H1 (cell line): ENCODE data around the gene ARHGEF10L. TPM values are rescaled to one million over a fixed set of nuclear protein-coding genes. Genes with fewer than 3 reads are reported as not detected.

Experiments used
- CTCF ChIA-PET: fragments of 300-600 bp; sonication (Branson Sonifier 250); formaldehyde crosslinking; loops from one replicate; lab custom pipeline; 2021; ENCODE audit not compliant: partially characterized antibody; lab: Charles Lee
- POLR2A ChIA-PET: fragments of 300-600 bp; sonication (Branson Sonifier 250); formaldehyde crosslinking; loops from one replicate; lab custom pipeline; 2021; ENCODE audit warnings: inconsistent platforms; ENCODE audit not compliant: partially characterized antibody; lab: Charles Lee
- DNase-seq, 2 experiments: peaks; one replicate each; pipeline versions ENCODE4 v3.0.0 to v3.0.0-alpha.2; 2010 to 2022; ENCODE audit warnings: low spot score in 2 of 2, low read depth in 1 of 2, mixed read lengths in 1 of 2
- FAIRE-seq: peaks from 2 replicates; lab custom pipeline; 2011; peaks lifted over from hg19 to GRCh38; lab: Jason Lieb, UNC
- H2AFZ ChIP-seq: 2 replicates; pipeline ENCODE4 v1.8.1; 2012; ENCODE audit warnings: low read length, inconsistent platforms
- H2AK5ac ChIP-seq: 2 replicates; pipeline ENCODE4 v1.6.1; 2013; ENCODE audit warnings: low read depth, low read length
- H2BK120ac ChIP-seq: replicated peaks from 2 replicates; pipeline ENCODE3; 2013; ENCODE audit warnings: low read depth, low read length, inconsistent platforms
- H2BK12ac ChIP-seq: 2 replicates; pipeline ENCODE4 v1.6.1; 2013; ENCODE audit warnings: low read depth, low read length
- H2BK15ac ChIP-seq: 2 replicates; pipeline ENCODE4 v1.6.1; 2013; ENCODE audit warnings: low read length
- H2BK20ac ChIP-seq: 2 replicates; pipeline ENCODE4 v1.6.1; 2013; ENCODE audit warnings: low read length
- H2BK5ac ChIP-seq: 2 replicates; pipeline ENCODE4 v1.6.1; 2013; ENCODE audit warnings: low read depth, low read length
- H3K14ac ChIP-seq: 2 replicates; pipeline ENCODE4 v1.6.1; 2013; ENCODE audit warnings: inconsistent platforms; ENCODE audit not compliant: insufficient read length
- H3K18ac ChIP-seq: 2 replicates; pipeline ENCODE4 v1.6.1; 2013; ENCODE audit warnings: low read length; ENCODE audit errors: extremely low read depth
- H3K23ac ChIP-seq: 2 replicates; pipeline ENCODE4 v1.6.1; 2013; ENCODE audit warnings: inconsistent platforms; ENCODE audit not compliant: insufficient read length
- H3K23me2 ChIP-seq: 2 replicates; pipeline ENCODE4 v1.6.1; 2013; ENCODE audit warnings: low read depth, low read length
- H3K27ac ChIP-seq: 2 replicates; pipeline ENCODE4 v1.6.1; 2011; ENCODE audit warnings: low read depth, low read length, inconsistent platforms
- H3K27me3 ChIP-seq, 4 experiments: replicated peaks in 1 of 4; 1 replicate in 1 of 4; 2 replicates in 3 of 4; pipeline versions ENCODE4 v1.6.1 to v1.8.1; 2011 to 2013; ENCODE audit warnings: low read length in 3 of 4, mild to moderate bottlenecking in 3 of 4, inconsistent platforms in 2 of 4, mixed read lengths in 2 of 4, moderate library complexity in 1 of 4; ENCODE audit not compliant: control insufficient read depth in 3 of 4, insufficient read depth in 3 of 4; ENCODE audit errors: extremely low read depth in 1 of 4
- H3K36me3 ChIP-seq, 4 experiments: 2 replicates each; pipeline versions ENCODE4 v1.6.1 to v1.8.1; 2011 to 2013; ENCODE audit warnings: mild to moderate bottlenecking in 4 of 4, low read length in 3 of 4, moderate library complexity in 2 of 4, control low read depth in 1 of 4, inconsistent platforms in 1 of 4; ENCODE audit not compliant: insufficient read depth in 4 of 4, control insufficient read depth in 2 of 4
- H3K4ac ChIP-seq: replicated peaks from 2 replicates; pipeline ENCODE3; 2013; ENCODE audit warnings: low read length, low read depth, mixed read lengths, inconsistent platforms; ENCODE audit not compliant: insufficient read length
- H3K4me1 ChIP-seq, 4 experiments: replicated peaks in 1 of 4; 1 replicate in 1 of 4; 2 replicates in 3 of 4; pipeline versions ENCODE4 v1.6.1 to v1.8.1; 2011 to 2013; ENCODE audit warnings: low read length in 3 of 4, inconsistent platforms in 2 of 4, mixed read lengths in 1 of 4; ENCODE audit not compliant: insufficient read depth in 4 of 4, control insufficient read depth in 3 of 4
- H3K4me2 ChIP-seq, 2 experiments: 2 replicates each; pipeline versions ENCODE4 v1.6.1 to v1.8.1; 2011 to 2013; ENCODE audit warnings: low read depth in 2 of 2, low read length in 2 of 2, control low read depth in 1 of 2, inconsistent platforms in 1 of 2, mild to moderate bottlenecking in 1 of 2; ENCODE audit not compliant: insufficient read depth in 1 of 2
- H3K4me3 ChIP-seq, 4 experiments: fragments of 200-600, 300-600 bp in 1 of 4; sonication (generic), shearing (Covaris generic), sonication (Bioruptor Twin) in 1 of 4; 2 replicates each; pipeline versions ENCODE4 v1.5.1 to v1.8.1; 2011 to 2016; ENCODE audit warnings: low read length in 4 of 4, low read depth in 3 of 4, control low read depth in 2 of 4, inconsistent platforms in 2 of 4, mild to moderate bottlenecking in 2 of 4, mixed read lengths in 1 of 4, moderate library complexity in 1 of 4; ENCODE audit not compliant: insufficient read depth in 2 of 4; ENCODE audit errors: extremely low read depth in 1 of 4
- H3K56ac ChIP-seq: replicated peaks from 2 replicates; pipeline ENCODE3; 2013; ENCODE audit warnings: low read depth, mild to moderate bottlenecking, mixed read lengths, low read length, inconsistent platforms; ENCODE audit not compliant: insufficient read length
- H3K79me1 ChIP-seq: 2 replicates; pipeline ENCODE4 v1.6.1; 2013; ENCODE audit warnings: low read depth, low read length, control low read depth
- H3K79me2 ChIP-seq, 2 experiments: 2 replicates each; pipeline versions ENCODE4 v1.6.1 to v1.8.1; 2012 to 2013; ENCODE audit warnings: low read length in 2 of 2, mild to moderate bottlenecking in 2 of 2, inconsistent platforms in 1 of 2; ENCODE audit not compliant: insufficient read depth in 2 of 2, control insufficient read depth in 1 of 2
- H3K9ac ChIP-seq, 4 experiments: replicated peaks in 1 of 4; 1 replicate in 1 of 4; 2 replicates in 3 of 4; pipeline versions ENCODE4 v1.6.1 to v1.8.1; 2011 to 2013; ENCODE audit warnings: low read depth in 3 of 4, low read length in 3 of 4, control low read depth in 2 of 4, mild to moderate bottlenecking in 2 of 4, moderate library complexity in 2 of 4, inconsistent platforms in 1 of 4; ENCODE audit errors: extremely low read depth in 1 of 4
- H3K9me3 ChIP-seq, 2 experiments: 2 replicates each; pipeline versions ENCODE4 v1.6.1 to v1.8.1; 2012 to 2013; ENCODE audit warnings: mild to moderate bottlenecking in 2 of 2, moderate library complexity in 2 of 2, control low read depth in 1 of 2, inconsistent platforms in 1 of 2, low read depth in 1 of 2, low read length in 1 of 2, mixed read lengths in 1 of 2; ENCODE audit not compliant: insufficient read depth in 2 of 2
- H4K20me1 ChIP-seq, 2 experiments: replicated peaks in 1 of 2; 2 replicates each; pipeline versions ENCODE3 to v1.8.1; 2011 to 2013; ENCODE audit warnings: inconsistent platforms in 2 of 2, low read length in 2 of 2, mild to moderate bottlenecking in 1 of 2; ENCODE audit not compliant: insufficient read depth in 2 of 2, control insufficient read depth in 1 of 2
- H4K5ac ChIP-seq: 2 replicates; pipeline ENCODE4 v1.6.1; 2013; ENCODE audit warnings: low read length, low read depth, mixed read lengths, inconsistent platforms; ENCODE audit not compliant: insufficient read length
- H4K8ac ChIP-seq: 2 replicates; pipeline ENCODE4 v1.8.0; 2013; ENCODE audit warnings: mild to moderate bottlenecking, moderate library complexity, low read length, inconsistent platforms; ENCODE audit not compliant: insufficient read depth; ENCODE audit errors: extremely low read depth
- H4K91ac ChIP-seq: replicated peaks from 2 replicates; pipeline ENCODE3; 2013; ENCODE audit warnings: low read length, mixed read lengths, inconsistent platforms; ENCODE audit not compliant: insufficient read length
- BCL11A ChIP-seq, 2 experiments: IDR thresholded peaks; one replicate each; pipeline ENCODE4 v1.6.1; 2011; ENCODE audit warnings: low read depth in 2 of 2, low read length in 2 of 2, mild to moderate bottlenecking in 2 of 2
- RAD21 ChIP-seq, 2 experiments: IDR thresholded peaks in 1 of 2; conservative IDR thresholded peaks in 1 of 2; 2 replicates each; pipeline ENCODE4 v1.6.1; 2011; ENCODE audit warnings: low read depth in 2 of 2, low read length in 2 of 2, improper control_type of control experiment in 1 of 2, inconsistent platforms in 1 of 2, mild to moderate bottlenecking in 1 of 2, moderate library complexity in 1 of 2
- SP2 ChIP-seq: IDR thresholded peaks from 2 replicates; pipeline ENCODE4 v1.6.1; 2012; ENCODE audit warnings: mild to moderate bottlenecking, low read length, inconsistent platforms
- SUZ12 ChIP-seq: fragments of 200-600 bp; sonication (generic); IDR thresholded peaks from 2 replicates; pipeline ENCODE4 v1.6.1; 2012; ENCODE audit warnings: mild to moderate bottlenecking, inconsistent platforms, low read length, moderate library complexity, mixed read lengths
- TAF1 ChIP-seq: IDR thresholded peaks from 2 replicates; pipeline ENCODE4 v1.6.1; 2011; ENCODE audit warnings: mild to moderate bottlenecking, low read depth, low read length
- TAF7 ChIP-seq: optimal IDR thresholded peaks from 2 replicates; pipeline ENCODE3; 2011; ENCODE audit warnings: low read depth, mild to moderate bottlenecking, inconsistent platforms, low read length, moderate library complexity, borderline replicate concordance
- TCF12 ChIP-seq: IDR thresholded peaks from 2 replicates; pipeline ENCODE4 v1.6.1; 2011; ENCODE audit warnings: low read depth, mild to moderate bottlenecking, low read length
- YY1 ChIP-seq: IDR thresholded peaks from 2 replicates; pipeline ENCODE4 v1.6.1; 2011; ENCODE audit warnings: low read depth, mild to moderate bottlenecking, low read length
- WGBS, 2 experiments: shearing (Covaris generic) in 1 of 2; methylation state at CpG; one replicate each; pipeline versions ENCODE4 v1.1.6 to v1.1.7; 2013 to 2015; ENCODE audit warnings: low lambda C conversion rate in 2 of 2, mixed read lengths in 2 of 2, inconsistent platforms in 1 of 2, low coverage in 1 of 2, missing lambda C conversion rate in 1 of 2; ENCODE audit not compliant: insufficient replicate concordance in 2 of 2, insufficient coverage in 1 of 2, insufficient read length in 1 of 2; ENCODE audit errors: extremely low coverage in 1 of 2, missing lambda C conversion rate in 1 of 2; 5-methylcytosine and 5-hydroxymethylcytosine counted together
- polyA plus RNA-seq, 7 experiments: library from polyadenylated mRNA; depleted of rRNA in 3 of 7; stranded (reverse) in 5 of 7; unstranded in 2 of 7; fragments of >200 nt in 5 of 7; fragments of 200-250 nt in 2 of 7; gene quantifications; 1 replicate in 5 of 7; 2 replicates in 1 of 7; 4 replicates in 1 of 7; pipeline versions ENCODE4 v1.2.1 to v1.2.3, GENCODE V29; 2011 to 2013; ENCODE audit warnings: missing spikeins in 2 of 7, mixed read lengths in 2 of 7
- total RNA-seq: library from RNA; stranded (reverse); fragmentation: NEBNext Ultra II Directional; extraction: Animal tissue kit (Norgen Biotek cat#: 25700); gene quantifications from 2 replicates; pipeline ENCODE4 v1.2.1, GENCODE V29; 2021
- TF ChIP-seq, protein P1 (sequence below): IDR thresholded peaks from 2 replicates; pipeline ENCODE4 v1.6.1; 2012; ENCODE audit warnings: inconsistent platforms
- TF ChIP-seq, protein P2 (sequence below): IDR thresholded peaks from 2 replicates; pipeline ENCODE4 v1.6.1; 2011; ENCODE audit warnings: low read length, improper control_type of control experiment
- TF ChIP-seq, protein P3 (sequence below): IDR thresholded peaks from 2 replicates; pipeline ENCODE4 v1.6.1; 2011; ENCODE audit warnings: low read depth, mild to moderate bottlenecking, low read length; ENCODE audit not compliant: insufficient read depth

Gene ARHGEF10L
- total and polyA plus RNA-seq, 2 of the 8 experiments (the other 6 are each of a cell fraction or from before 2014, with no cell fraction given), result 33.6 to 39.6 TPM

DNA sequence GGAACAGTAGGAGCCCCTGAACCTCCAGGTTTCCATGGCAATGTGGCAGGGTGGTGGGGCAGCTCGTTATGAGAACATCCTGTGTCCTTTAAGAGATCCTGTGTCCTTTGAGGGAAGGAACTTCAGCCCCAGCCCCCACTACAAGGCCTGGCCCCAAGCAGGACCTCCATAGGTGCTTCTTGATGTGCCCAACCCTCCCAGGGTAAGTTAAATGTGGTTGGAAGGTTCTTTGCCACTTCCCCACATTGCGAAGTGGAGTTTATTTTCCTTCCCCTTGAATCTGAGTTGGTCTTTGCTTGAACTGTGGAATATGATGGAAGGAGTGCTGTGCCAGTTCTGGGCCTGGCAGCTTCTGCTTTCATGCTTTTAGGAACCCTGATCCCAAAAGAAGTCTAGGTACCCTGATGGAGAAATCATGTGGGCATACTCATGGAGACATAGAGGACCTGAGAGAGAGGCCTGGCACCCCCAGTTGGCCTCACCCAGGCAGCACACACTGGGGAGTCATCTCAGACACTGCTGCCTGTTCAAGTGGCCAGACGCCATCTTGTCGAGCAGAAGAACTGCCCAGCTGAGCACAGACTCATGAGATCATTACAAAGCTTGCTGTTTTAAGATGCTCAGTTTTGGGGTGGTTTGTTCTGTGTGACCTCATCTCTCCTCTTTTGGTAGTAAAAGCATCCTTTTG is 171.5 kb downstream of the ARHGEF10L start:
- Histone ChIP-seq H4K8ac (no peak overlapping the region), H3K23me2 (no peaks in the 10 kb centered on the region), H2BK20ac (no peak overlapping the region)
- TF ChIP-seq YY1 (no peak), SUZ12 (no peak), TAF7 (no peak), BCL11A (IDR thresholded peaks at IDR 0.05; ENCODE audit: low read depth in 2 of 2, low read length in 2 of 2) (no peak), TCF12 (no peak), SP2 (no peak), RAD21 (IDR thresholded peaks at IDR 0.05 in 1 of 2, conservative IDR thresholded peaks at IDR 0.05 in 1 of 2; ENCODE audit: low read depth in 2 of 2, low read length in 2 of 2) (no peak), TAF1 (no peak)
- TF ChIP-seq, protein P1, sequence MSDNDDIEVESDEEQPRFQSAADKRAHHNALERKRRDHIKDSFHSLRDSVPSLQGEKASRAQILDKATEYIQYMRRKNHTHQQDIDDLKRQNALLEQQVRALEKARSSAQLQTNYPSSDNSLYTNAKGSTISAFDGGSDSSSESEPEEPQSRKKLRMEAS, result no peak
- TF ChIP-seq, protein P2, sequence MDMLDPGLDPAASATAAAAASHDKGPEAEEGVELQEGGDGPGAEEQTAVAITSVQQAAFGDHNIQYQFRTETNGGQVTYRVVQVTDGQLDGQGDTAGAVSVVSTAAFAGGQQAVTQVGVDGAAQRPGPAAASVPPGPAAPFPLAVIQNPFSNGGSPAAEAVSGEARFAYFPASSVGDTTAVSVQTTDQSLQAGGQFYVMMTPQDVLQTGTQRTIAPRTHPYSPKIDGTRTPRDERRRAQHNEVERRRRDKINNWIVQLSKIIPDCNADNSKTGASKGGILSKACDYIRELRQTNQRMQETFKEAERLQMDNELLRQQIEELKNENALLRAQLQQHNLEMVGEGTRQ, result no peak
- TF ChIP-seq, protein P3, sequence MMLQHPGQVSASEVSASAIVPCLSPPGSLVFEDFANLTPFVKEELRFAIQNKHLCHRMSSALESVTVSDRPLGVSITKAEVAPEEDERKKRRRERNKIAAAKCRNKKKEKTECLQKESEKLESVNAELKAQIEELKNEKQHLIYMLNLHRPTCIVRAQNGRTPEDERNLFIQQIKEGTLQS, result no peak
- TF ChIP-seq, all 59 proteins: peak for 0
- no peak for DNase-seq
- ChIA-PET POLR2A (no interaction called here), CTCF (interaction anchor here (0.8 to 1.9 kb wide), 2 partner anchors 16 to 20 kb away, joined by 3 to 4 read pairs; no protein-coding TSS in a partner anchor)
- no peak overlapping the region for H4K5ac ChIP-seq
- peaks cover 0 to 2% (median 0%) of the 10 kb centered on the region in 4 experiments; a peak in 1 of 7 replicates for H3K27me3 ChIP-seq
- no peak overlapping the region for H3K4me3 ChIP-seq
- H2AK5ac ChIP-seq, result no peak overlapping the region
- no peak overlapping the region for H3K56ac ChIP-seq
- no peak overlapping the region for H3K23ac ChIP-seq
- no peak overlapping the region for H3K14ac ChIP-seq
- H3K79me1 ChIP-seq, result no peaks in the 10 kb centered on the region
- no peak overlapping the region for H2BK12ac ChIP-seq
- no peak overlapping the region for H3K27ac ChIP-seq
- no peak overlapping the region for H3K4me2 ChIP-seq
- no peak overlapping the region for H3K18ac ChIP-seq
- 80% methylated on average over 4 of the region's 4 CpGs; no CpG with 5 or more reads in 1 of the 2 experiments for WGBS, 2 experiments
- no peaks in the 10 kb centered on the region for H4K20me1 ChIP-seq
- no peak overlapping the region for H2BK120ac ChIP-seq
- H2BK15ac ChIP-seq, result no peak overlapping the region
- no peaks in the 10 kb centered on the region for H3K79me2 ChIP-seq
- H2BK5ac ChIP-seq, result no peak overlapping the region
- no peak overlapping the region for H2AFZ ChIP-seq
- H3K36me3 ChIP-seq, result no peaks in the 10 kb centered on the region
- H4K91ac ChIP-seq, result no peak overlapping the region
- no peaks in the 10 kb centered on the region for H3K4me1 ChIP-seq
- no peak overlapping the region for H3K4ac ChIP-seq
- peaks cover 4 to 17% of the 10 kb centered on the region in 2 experiments; a peak in 3 of 4 replicates for H3K9me3 ChIP-seq
- FAIRE-seq, result no peak
- H3K9ac ChIP-seq, result no peak overlapping the region
